ENCODE measurements around the gene ANKLE1.
A peak's percentile ranks its signal among the peaks of the same experiment; 100 is the strongest.
"Not testable (repeated sequence)": the region's sequence is repeated elsewhere in the genome, so short reads cannot be mapped to it uniquely, and the experiment has no call there.

Gene ANKLE1

GRCh38 chr19:17283504-17283996 is 1.8 kb downstream of the ANKLE1 start:
- no peak for DNase-seq (ENCODE audit: low read depth)

- no peak for DNase-seq (ENCODE audit: low read depth)
These were observed 3.9 kb downstream of the ANKLE1 start for GRCh38 chr19:17285415-17286135.

DNA sequence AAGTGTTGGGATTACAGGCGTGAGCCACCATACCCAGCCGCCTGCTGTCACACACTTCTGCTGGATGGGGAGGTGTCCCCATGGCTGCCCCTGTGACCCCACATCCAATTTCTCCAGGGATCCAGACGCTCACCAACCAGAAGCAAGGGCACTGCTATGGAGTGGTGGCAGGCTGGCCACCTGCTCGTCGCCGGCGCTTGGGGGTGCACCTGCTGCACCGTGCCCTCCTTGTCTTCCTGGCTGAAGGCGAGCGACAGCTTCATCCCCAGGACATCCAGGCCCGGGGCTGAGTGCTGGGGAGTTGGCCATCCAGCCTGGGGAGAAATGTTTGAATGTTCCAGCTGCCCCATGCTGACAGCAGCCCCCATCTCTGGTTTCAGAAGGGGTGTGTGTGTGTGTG is 4.6 kb downstream of the ANKLE1 start:
- no peak for DNase-seq (ENCODE audit: low read depth)

DNA sequence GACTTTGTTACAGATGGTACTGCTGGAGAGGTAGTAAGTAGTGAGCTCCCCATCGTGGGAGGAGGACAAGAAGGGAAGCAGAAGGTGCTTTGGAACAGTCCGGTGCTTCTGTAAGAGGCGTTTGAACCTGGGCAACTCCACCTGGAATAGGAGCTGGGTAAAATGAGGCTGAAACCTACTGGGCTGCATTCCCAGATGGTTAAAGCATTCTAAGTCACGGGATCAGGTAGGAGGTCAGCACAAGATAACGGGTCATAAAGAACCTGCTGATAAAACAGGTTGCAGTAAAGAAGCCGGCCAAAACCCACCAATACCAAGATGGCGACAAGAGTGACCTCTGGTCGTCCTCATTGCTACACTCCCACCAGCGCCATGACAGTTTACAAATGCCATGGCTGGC is 5.1 kb downstream of the ANKLE1 start:
- DNase-seq (ENCODE audit: low read depth) = no peak

GRCh38 chr19:17289489-17289888 is 7.8 kb downstream of the ANKLE1 start:
- DNase-seq (ENCODE audit: low read depth) = peak; percentile 90

GRCh38 chr19:17292301-17293074 is 10.8 kb downstream of the ANKLE1 start:
- peak; percentile 87 for DNase-seq (ENCODE audit: low read depth)

DNA sequence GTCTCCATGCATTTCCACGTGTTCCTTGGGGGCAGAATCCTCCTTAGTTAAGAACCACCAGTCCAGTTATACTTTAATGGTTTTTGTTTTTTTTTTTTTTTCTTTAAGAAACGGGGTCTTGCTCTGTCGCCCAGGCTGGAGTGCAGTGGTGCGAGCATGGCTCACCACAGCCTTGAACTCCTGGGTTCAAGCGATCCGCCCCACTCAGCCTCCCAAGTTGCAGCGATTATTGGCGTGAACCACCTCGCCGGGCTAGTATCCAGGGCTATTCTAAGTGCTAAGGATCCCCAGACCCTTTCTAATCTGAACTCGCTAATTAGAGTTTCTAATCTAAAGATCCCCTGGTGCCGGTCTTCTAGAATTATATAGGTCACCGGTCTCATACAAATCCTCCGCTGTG is 11.9 kb downstream of the ANKLE1 start:
- no peak for DNase-seq (ENCODE audit: low read depth)

GRCh38 chr19:17294051-17294891 is 12.6 kb downstream of the ANKLE1 start:
- DNase-seq (ENCODE audit: low read depth) = peak; percentile 26

DNA sequence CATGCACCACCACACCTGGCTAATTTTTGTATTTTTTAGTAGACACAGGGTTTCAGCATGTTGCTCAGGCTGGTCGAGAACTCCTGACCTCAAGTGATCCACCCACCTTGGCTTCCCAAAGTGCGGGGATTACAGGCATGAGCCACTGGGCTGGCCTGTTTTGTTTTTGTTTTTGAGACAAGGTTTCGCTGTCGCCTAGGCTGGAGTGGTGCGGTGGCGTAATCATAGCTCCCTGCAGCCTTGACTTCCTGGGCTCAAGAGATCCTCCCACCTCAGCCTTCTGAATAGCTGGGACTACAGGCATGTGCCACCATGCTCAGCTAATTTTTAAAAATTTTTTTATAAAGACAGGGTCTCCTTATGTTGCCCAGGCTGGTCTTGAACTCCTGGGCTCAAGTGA is 13.8 kb downstream of the ANKLE1 start:
- not testable (repeated sequence) for DNase-seq (ENCODE audit: low read depth)

- peak; percentile 45 for DNase-seq (ENCODE audit: low read depth)
These were observed 14.6 kb downstream of the ANKLE1 start for GRCh38 chr19:17296273-17296672.

DNA sequence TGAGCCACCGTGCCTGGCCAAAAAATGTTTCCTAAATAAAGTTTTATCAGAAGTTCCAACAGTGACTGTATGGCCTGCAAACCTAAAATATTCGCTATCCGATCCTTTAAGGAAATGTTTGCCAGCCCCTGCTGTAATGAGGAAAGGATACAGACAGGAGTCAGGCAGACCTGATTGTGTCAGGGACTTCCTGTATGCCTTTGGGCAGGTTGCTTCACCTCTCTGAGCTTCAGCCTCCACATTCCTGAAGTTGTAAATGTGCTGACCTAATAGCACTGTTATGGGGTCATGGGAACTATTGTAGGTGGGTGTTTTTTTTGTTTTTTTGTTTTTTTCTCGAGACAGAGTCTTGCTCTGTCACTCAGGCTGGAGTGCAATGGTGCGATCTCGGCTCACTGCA is 15.3 kb downstream of the ANKLE1 start:
- peak; percentile 41 for DNase-seq (ENCODE audit: low read depth)

DNA sequence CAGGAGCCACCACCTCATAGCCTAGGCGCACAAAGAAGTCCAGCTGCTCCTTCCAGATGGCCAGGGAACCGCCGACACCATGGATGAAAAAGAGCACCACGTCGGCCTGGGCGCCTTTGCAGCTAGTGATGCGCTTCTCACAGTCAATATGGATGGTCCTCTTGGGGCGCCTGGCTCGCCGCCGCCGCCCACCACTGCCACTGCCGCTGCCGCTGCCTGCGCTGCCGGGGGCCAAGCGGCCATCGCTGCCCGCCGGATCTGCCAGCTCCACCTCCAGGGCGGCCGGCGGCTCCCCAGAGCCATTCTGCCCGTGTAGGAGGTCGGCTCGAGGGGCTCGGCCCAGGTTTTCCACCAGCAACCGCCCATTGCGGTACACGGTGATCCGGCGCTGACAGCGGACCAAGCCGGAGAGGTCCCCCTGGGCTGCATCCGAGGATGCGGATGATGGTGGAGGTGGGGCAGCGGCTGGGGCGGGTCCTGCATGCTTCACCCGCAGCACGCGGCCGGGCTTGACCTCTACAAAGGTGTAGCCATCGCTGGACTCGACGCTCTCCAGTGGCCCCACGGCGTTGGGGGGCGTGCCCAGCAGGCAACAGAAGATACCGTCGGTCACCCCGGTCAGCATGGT is 19.4 kb downstream of the ANKLE1 start:
- DNase-seq (ENCODE audit: low read depth) = no peak

GRCh38 chr19:17302391-17303166 is 20.9 kb downstream of the ANKLE1 start:
- no peak for DNase-seq (ENCODE audit: low read depth)

GRCh38 chr19:17303167-17303939 is 21.7 kb downstream of the ANKLE1 start, which contains the start of gene ABHD8:
Gene ABHD8 (minus strand): TSS chr19:17303425. CDS start chr19:17301616, 1,809 bp downstream.
- DNase-seq (ENCODE audit: low read depth) = peak; percentile 93

- DNase-seq (ENCODE audit: low read depth) = peak; percentile 53
These were observed 22.2 kb downstream of the ANKLE1 start for GRCh38 chr19:17303940-17304267.

DNA sequence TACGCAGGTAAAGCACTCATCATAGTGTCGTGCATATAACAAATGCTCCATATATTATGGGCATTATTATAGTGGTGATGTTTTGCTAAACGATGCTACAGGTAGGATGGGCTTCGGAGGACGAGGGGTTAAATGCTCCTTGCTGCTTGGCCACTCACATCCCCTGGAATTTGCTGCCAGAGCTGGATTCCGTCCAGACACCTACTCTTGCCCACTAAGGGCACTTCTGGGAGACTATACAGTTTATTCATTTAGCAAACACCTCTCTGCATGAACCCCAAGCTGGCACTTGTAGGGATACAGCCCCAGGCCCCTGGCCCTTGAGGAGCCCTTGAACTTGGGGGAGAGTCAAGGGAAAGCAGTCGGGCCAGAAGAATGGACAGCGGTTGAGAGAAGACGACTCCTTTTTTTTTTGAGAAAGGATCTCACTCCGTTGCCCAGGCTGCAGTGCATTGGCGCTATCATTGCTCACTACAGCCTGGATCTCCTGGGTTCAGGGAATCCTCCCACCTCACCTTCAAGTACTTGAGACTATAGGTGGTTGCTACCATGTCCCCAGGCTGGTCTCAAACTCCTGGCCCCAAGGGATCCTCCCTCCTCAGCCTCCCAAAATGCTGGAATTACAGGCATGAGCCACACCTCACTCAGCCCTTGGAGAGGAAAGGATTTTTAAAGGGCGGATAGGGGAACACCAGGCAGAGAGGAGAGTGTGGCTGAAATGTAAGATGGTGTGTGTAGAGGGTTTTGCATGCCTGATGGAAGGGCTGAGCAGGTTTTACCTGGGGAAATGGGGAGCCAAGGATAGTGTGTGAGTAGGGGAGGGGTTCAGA is 22.9 kb downstream of the ANKLE1 start:
- no peak for DNase-seq (ENCODE audit: low read depth)

GRCh38 chr19:17305216-17305516 is 23.5 kb downstream of the ANKLE1 start:
- DNase-seq (ENCODE audit: low read depth) = no peak

DNA sequence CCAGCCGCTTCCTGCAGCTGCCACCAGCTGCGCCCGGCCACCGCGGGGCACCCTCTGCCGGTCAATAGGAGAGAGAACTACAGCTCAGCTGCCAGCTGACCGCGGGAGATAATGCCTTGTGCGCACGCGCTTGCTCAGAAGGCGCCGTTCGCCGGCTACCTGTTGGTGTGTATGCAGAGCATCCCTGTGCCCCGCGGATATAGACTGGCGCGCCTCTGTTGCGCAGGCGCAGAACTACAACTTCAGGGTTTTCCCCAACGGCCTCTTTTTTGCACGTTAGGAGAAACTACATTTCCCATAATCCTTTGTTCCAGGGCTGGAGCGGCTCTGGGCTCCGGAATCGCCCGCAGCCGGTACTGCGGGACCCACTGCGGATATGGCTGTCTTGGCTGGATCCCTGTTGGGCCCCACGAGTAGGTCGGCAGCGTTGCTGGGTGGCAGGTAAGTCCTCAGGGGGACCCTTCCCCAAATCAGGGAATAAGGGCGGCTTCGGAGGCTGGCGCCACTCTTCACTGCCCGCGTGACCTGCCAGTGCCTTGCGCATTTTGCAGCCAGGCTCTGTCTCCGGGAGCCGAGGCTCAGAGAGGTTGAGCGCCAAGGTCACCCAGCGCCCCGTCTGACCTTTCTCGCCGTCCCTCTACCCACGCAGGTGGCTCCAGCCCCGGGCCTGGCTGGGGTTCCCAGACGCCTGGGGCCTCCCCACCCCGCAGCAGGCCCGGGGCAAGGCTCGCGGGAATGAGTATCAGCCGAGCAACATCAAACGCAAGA is 24.0 kb downstream of the ANKLE1 start, which contains the start of gene MRPL34:
Gene MRPL34 (plus strand): TSS at position 356 of the 768 bp plus-strand sequence. CDS start 21 bp downstream, at position 377.
- DNase-seq (ENCODE audit: low read depth) = peak; percentile 98

GRCh38 chr19:17306285-17306714 is 24.6 kb downstream of the ANKLE1 start:
- no peak for DNase-seq (ENCODE audit: low read depth)
